ENCODE results near the gene PLEKHG4.

PLEKHG4 gene

DNA sequence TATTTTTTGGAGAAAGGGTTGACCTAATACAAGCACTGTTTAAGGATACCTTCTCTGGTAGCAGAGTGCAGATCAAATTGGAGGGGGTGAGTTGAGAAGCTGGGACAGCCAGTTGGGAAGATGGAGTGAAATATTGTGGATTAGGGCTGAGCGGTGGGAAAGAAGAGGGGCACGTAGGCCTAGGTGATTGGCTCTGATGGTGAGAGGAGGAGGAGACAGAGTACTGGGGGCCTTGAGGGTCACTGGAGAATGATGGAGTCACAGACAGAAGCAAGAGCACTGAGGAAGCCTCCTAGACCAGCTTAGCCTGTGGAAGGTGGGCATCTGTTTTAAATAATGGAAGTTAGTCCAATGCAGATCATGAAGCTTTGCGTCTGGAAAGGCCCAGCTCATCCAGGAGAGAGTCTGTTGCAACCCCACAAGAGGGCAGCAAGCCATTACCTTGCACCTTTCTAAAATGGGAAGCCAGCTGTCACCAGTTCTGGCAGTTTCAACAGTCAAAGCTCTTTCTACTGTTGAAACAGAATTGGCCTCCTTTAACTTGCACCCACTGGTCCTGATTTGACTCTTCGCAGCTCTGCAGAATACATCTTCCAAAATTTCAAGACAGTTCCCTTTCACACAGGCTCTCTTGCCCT is 18.8 kb upstream of the PLEKHG4 start:
- H3K27ac ChIP-seq (ENCODE audit: low read length, poor library complexity, severe bottlenecking) = no peak overlapping the region
- no peak overlapping the region for H2BK5ac ChIP-seq (ENCODE audit: low read depth, low read length, poor library complexity, severe bottlenecking)
- H3K18ac ChIP-seq (ENCODE audit: low read depth in 1 of 2, low read length in 2 of 2) = no peak overlapping the region
- no peak overlapping the region for H3K23ac ChIP-seq (ENCODE audit: low read length in 2 of 2)
- H3K9me3 ChIP-seq (ENCODE audit: control insufficient read depth, low read length) = no peaks in the 10 kb centered on the region
- H3K36me3 ChIP-seq (ENCODE audit: control insufficient read depth in 1 of 2, insufficient read depth in 2 of 2, low read depth in 1 of 2, low read length in 2 of 2) = peaks cover 15 to 47% of the 10 kb centered on the region in 2 experiments
- H2BK15ac ChIP-seq (ENCODE audit: low read depth, poor library complexity, severe bottlenecking) = no peak overlapping the region
- no peaks in the 10 kb centered on the region for H3K4me1 ChIP-seq (ENCODE audit: control insufficient read depth, insufficient read depth, low read depth, low read length)
- no peak overlapping the region for H3K4ac ChIP-seq (ENCODE audit: low read depth in 1 of 2, low read length in 2 of 2)
- no peak overlapping the region for H3K4me3 ChIP-seq (ENCODE audit: insufficient read depth in 1 of 2, low read depth in 1 of 2, low read length in 2 of 2)
- peak overlapping the region; percentile 7 for H3K9ac ChIP-seq (ENCODE audit: low read length)
- no peak overlapping the region for H3K14ac ChIP-seq (ENCODE audit: low read length in 2 of 2)
- H4K91ac ChIP-seq (ENCODE audit: low read length) = no peak overlapping the region
- DNase-seq = peak; percentile 70
- H2BK12ac ChIP-seq (ENCODE audit: low read length in 2 of 2) = peak overlapping the region in 1 of 2 experiments; percentile 10
- H4K8ac ChIP-seq (ENCODE audit: low read length) = no peak overlapping the region
- no peak overlapping the region for H2BK120ac ChIP-seq (ENCODE audit: low read depth, low read length)
- 82% methylated on average over 4 of the region's 4 CpGs for WGBS
- peaks cover 0 to 4% of the 10 kb centered on the region in 2 experiments for H3K27me3 ChIP-seq (ENCODE audit: control insufficient read depth in 1 of 2, insufficient read depth in 1 of 2, low read length in 2 of 2)
- peak overlapping the region; percentile 44 for H2AK5ac ChIP-seq (ENCODE audit: low read length, severe bottlenecking)
- H3K79me1 ChIP-seq (replicated peaks; ENCODE audit: low read length, poor library complexity, severe bottlenecking) = no peaks in the 10 kb centered on the region
- H3K4me2 ChIP-seq (ENCODE audit: low read length, poor library complexity, severe bottlenecking) = no peak overlapping the region
- no peak overlapping the region for H2AFZ ChIP-seq (ENCODE audit: low read depth, low read length)

DNA sequence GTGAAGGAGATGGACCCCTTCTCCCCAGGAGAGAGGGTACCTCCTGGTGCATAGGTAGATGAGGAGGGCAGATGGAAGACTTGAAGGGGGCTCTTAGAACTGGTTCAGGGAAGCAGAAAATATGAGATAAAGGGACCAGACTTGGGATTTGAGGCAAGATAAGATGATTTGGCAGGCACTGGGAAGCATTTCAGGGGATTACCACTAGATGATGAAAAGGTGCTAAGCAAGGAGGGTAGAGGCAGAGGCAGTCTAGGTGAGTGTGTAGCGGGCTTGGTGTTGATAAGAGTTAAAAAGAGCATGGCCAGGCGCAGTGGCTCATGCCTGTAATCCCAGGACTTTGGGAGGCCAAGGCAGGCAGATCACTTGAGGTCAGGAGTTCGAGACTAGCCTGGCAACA is 16.1 kb upstream of the PLEKHG4 start:
- no peak overlapping the region for H2BK12ac ChIP-seq (ENCODE audit: low read length in 2 of 2)
- H3K9ac ChIP-seq (ENCODE audit: low read length) = no peak overlapping the region
- H2AK5ac ChIP-seq (ENCODE audit: low read length, severe bottlenecking) = no peak overlapping the region
- 88% methylated on average over 3 of the region's 3 CpGs for WGBS
- no peak overlapping the region for H4K8ac ChIP-seq (ENCODE audit: low read length)
- peaks cover 0 to 32% of the 10 kb centered on the region in 2 experiments for H3K36me3 ChIP-seq (ENCODE audit: control insufficient read depth in 1 of 2, insufficient read depth in 2 of 2, low read depth in 1 of 2, low read length in 2 of 2)
- H3K4me1 ChIP-seq (ENCODE audit: control insufficient read depth, insufficient read depth, low read depth, low read length) = peaks cover 2% of the 10 kb centered on the region
- no peaks in the 10 kb centered on the region for H3K79me1 ChIP-seq (replicated peaks; ENCODE audit: low read length, poor library complexity, severe bottlenecking)
- H3K23ac ChIP-seq (ENCODE audit: low read length in 2 of 2) = no peak overlapping the region
- no peak overlapping the region for H3K4me2 ChIP-seq (ENCODE audit: low read length, poor library complexity, severe bottlenecking)
- H4K91ac ChIP-seq (ENCODE audit: low read length) = no peak overlapping the region
- H3K27me3 ChIP-seq (ENCODE audit: control insufficient read depth in 1 of 2, insufficient read depth in 1 of 2, low read length in 2 of 2) = peaks cover 0 to 4% of the 10 kb centered on the region in 2 experiments
- no peaks in the 10 kb centered on the region for H3K9me3 ChIP-seq (ENCODE audit: control insufficient read depth, low read length)
- no peak overlapping the region for H2BK120ac ChIP-seq (ENCODE audit: low read depth, low read length)
- H3K4me3 ChIP-seq (ENCODE audit: insufficient read depth in 1 of 2, low read depth in 1 of 2, low read length in 2 of 2) = no peak overlapping the region
- no peak overlapping the region for H2AFZ ChIP-seq (ENCODE audit: low read depth, low read length)
- no peak overlapping the region for H3K14ac ChIP-seq (ENCODE audit: low read length in 2 of 2)
- peak overlapping the region in 1 of 2 experiments; percentile 15 for H3K18ac ChIP-seq (ENCODE audit: low read depth in 1 of 2, low read length in 2 of 2)
- H2BK5ac ChIP-seq (ENCODE audit: low read depth, low read length, poor library complexity, severe bottlenecking) = no peak overlapping the region
- H3K4ac ChIP-seq (ENCODE audit: low read depth in 1 of 2, low read length in 2 of 2) = no peak overlapping the region
- no peak for DNase-seq
- H2BK15ac ChIP-seq (ENCODE audit: low read depth, poor library complexity, severe bottlenecking) = no peak overlapping the region
- H3K27ac ChIP-seq (ENCODE audit: low read length, poor library complexity, severe bottlenecking) = no peak overlapping the region

DNA sequence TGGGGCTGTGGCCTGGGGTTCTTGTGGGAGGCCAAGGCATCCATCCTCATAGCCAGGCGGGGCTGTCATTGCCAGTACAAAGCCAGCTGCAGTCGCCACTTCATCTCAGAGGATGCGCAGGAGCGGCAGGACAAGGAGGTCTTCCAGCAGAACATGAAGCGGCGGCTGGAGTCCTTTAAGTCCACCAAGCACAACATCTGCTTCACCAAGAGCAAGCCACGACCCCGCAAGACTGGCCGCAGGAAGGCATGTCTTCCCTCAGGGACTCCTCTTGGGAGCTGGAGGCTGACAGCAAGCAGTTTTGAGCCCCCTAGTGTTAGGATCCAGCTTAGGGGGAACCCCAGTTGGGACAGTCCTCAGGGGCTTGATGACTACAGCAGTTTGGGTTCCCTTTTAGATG is 15.1 kb upstream of the PLEKHG4 start:
- Histone ChIP-seq H2BK15ac (ENCODE audit: low read depth, poor library complexity, severe bottlenecking) (no peak overlapping the region), H2AK5ac (ENCODE audit: low read length, severe bottlenecking) (no peak overlapping the region), H3K27ac (ENCODE audit: low read length, poor library complexity, severe bottlenecking) (no peak overlapping the region), H2AFZ (ENCODE audit: low read depth, low read length) (no peak overlapping the region), H2BK5ac (ENCODE audit: low read depth, low read length, poor library complexity, severe bottlenecking) (no peak overlapping the region), H3K9ac (ENCODE audit: low read length) (no peak overlapping the region), H3K4me1 (ENCODE audit: control insufficient read depth, insufficient read depth, low read depth, low read length) (peaks cover 6% of the 10 kb centered on the region), H2BK12ac (ENCODE audit: low read length in 2 of 2) (no peak overlapping the region), H3K79me1 (replicated peaks; ENCODE audit: low read length, poor library complexity, severe bottlenecking) (no peaks in the 10 kb centered on the region), H3K4me2 (ENCODE audit: low read length, poor library complexity, severe bottlenecking) (no peak overlapping the region), H4K8ac (ENCODE audit: low read length) (no peak overlapping the region), H3K36me3 (ENCODE audit: control insufficient read depth in 1 of 2, insufficient read depth in 2 of 2, low read depth in 1 of 2, low read length in 2 of 2) (peaks cover 0 to 31% of the 10 kb centered on the region in 2 experiments), H3K14ac (ENCODE audit: low read length in 2 of 2) (peak overlapping the region in 1 of 2 experiments; percentile 28), H3K9me3 (ENCODE audit: control insufficient read depth, low read length) (no peaks in the 10 kb centered on the region), H2BK120ac (ENCODE audit: low read depth, low read length) (no peak overlapping the region), H3K4me3 (ENCODE audit: insufficient read depth in 1 of 2, low read depth in 1 of 2, low read length in 2 of 2) (no peak overlapping the region), H3K18ac (ENCODE audit: low read depth in 1 of 2, low read length in 2 of 2) (no peak overlapping the region), H3K4ac (ENCODE audit: low read depth in 1 of 2, low read length in 2 of 2) (no peak overlapping the region), H4K91ac (ENCODE audit: low read length) (no peak overlapping the region), H3K23ac (ENCODE audit: low read length in 2 of 2) (no peak overlapping the region), H3K27me3 (ENCODE audit: control insufficient read depth in 1 of 2, insufficient read depth in 1 of 2, low read length in 2 of 2) (peaks cover 0 to 4% of the 10 kb centered on the region in 2 experiments)
- DNase-seq = no peak
- WGBS = 88% methylated on average over 9 of the region's 9 CpGs

DNA sequence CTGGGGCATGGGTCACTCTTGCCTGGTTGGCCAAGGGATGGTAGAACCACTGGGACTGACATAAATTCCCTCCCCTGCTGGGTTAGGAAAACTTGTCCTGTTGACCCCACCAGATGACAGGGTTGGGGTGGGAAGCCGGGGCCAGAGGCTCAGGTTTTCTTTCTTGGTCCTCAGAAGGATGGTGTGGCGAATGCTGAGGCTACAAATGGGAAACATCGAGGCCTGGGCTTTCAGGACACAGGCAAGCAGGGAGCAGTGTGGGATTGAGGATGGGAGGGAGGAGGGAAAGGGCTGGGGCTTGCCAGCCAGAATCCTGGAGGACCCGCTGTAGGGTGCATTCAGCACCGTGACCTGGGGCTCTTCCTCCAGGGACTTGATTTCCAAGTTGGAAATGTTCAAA is 14.5 kb upstream of the PLEKHG4 start:
- Histone ChIP-seq H2AFZ (ENCODE audit: low read depth, low read length) (no peak overlapping the region), H3K36me3 (ENCODE audit: control insufficient read depth in 1 of 2, insufficient read depth in 2 of 2, low read depth in 1 of 2, low read length in 2 of 2) (peaks cover 0 to 25% of the 10 kb centered on the region in 2 experiments), H4K8ac (ENCODE audit: low read length) (no peak overlapping the region), H3K27ac (ENCODE audit: low read length, poor library complexity, severe bottlenecking) (no peak overlapping the region), H3K9ac (ENCODE audit: low read length) (no peak overlapping the region), H2BK12ac (ENCODE audit: low read length in 2 of 2) (no peak overlapping the region), H3K27me3 (ENCODE audit: control insufficient read depth in 1 of 2, insufficient read depth in 1 of 2, low read length in 2 of 2) (peaks cover 0 to 4% of the 10 kb centered on the region in 2 experiments), H2AK5ac (ENCODE audit: low read length, severe bottlenecking) (no peak overlapping the region), H3K4me2 (ENCODE audit: low read length, poor library complexity, severe bottlenecking) (no peak overlapping the region), H3K23ac (ENCODE audit: low read length in 2 of 2) (no peak overlapping the region), H3K4me3 (ENCODE audit: insufficient read depth in 1 of 2, low read depth in 1 of 2, low read length in 2 of 2) (no peak overlapping the region), H3K79me1 (replicated peaks; ENCODE audit: low read length, poor library complexity, severe bottlenecking) (no peaks in the 10 kb centered on the region), H2BK5ac (ENCODE audit: low read depth, low read length, poor library complexity, severe bottlenecking) (no peak overlapping the region), H3K18ac (ENCODE audit: low read depth in 1 of 2, low read length in 2 of 2) (no peak overlapping the region), H2BK120ac (ENCODE audit: low read depth, low read length) (no peak overlapping the region), H3K9me3 (ENCODE audit: control insufficient read depth, low read length) (no peaks in the 10 kb centered on the region), H3K4me1 (ENCODE audit: control insufficient read depth, insufficient read depth, low read depth, low read length) (peaks cover 8% of the 10 kb centered on the region), H4K91ac (ENCODE audit: low read length) (no peak overlapping the region), H3K14ac (ENCODE audit: low read length in 2 of 2) (no peak overlapping the region), H3K4ac (ENCODE audit: low read depth in 1 of 2, low read length in 2 of 2) (no peak overlapping the region), H2BK15ac (ENCODE audit: low read depth, poor library complexity, severe bottlenecking) (peak overlapping the region; percentile 52)
- WGBS = 97% methylated on average over 5 of the region's 5 CpGs
- no peak for DNase-seq

All from mesenchymal stem cell (in vitro differentiated cells and primary cell).